Tibial nerve (tissue), 4 donors: ENCODE results near the gene RIC1. TPM values are rescaled to one million over a fixed set of nuclear protein-coding genes. Genes with fewer than 3 reads are reported as not detected.

Experiments
- DNase-seq, 2 donors: peaks; one replicate each; pipeline ENCODE4 v3.0.0-alpha.2; 2019; ENCODE audit warnings: low spot score in 2 of 2
- H3K27ac ChIP-seq, 4 donors: fragments of 200-600 bp; sonication (generic) in 3 of 4; one replicate each; pipeline ENCODE4 v1.5.1; 2017 to 2019; ENCODE audit warnings: mild to moderate bottlenecking in 1 of 4
- H3K27me3 ChIP-seq, 2 donors: fragments of 200-600 bp; sonication (generic) in 1 of 2; one replicate each; pipeline versions ENCODE4 v1.5.1 to v1.6.0; 2017 to 2019
- H3K36me3 ChIP-seq, 3 donors: fragments of 200-600 bp; sonication (generic); one replicate each; pipeline ENCODE4 v1.5.1; 2018 to 2019
- H3K4me1 ChIP-seq, 4 donors: fragments of 200-600 bp; sonication (generic) in 3 of 4; one replicate each; pipeline ENCODE4 v1.5.1; 2017 to 2019
- H3K4me3 ChIP-seq, 4 donors: fragments of 200-600 bp; sonication (generic) in 3 of 4; one replicate each; pipeline ENCODE4 v1.5.1; 2017 to 2019; ENCODE audit warnings: mild to moderate bottlenecking in 1 of 4, moderate library complexity in 1 of 4
- H3K9me3 ChIP-seq, 4 donors: fragments of 200-600 bp; sonication (generic) in 3 of 4; one replicate each; pipeline ENCODE4 v1.5.1; 2017 to 2019
- CTCF ChIP-seq, 5 experiments: fragments of 200-600 bp in 3 of 5; fragments of 450-650 bp in 2 of 5; sonication (generic) in 3 of 5; IDR thresholded peaks; one replicate each; pipeline ENCODE4 v1.5.1; 2016 to 2019; ENCODE audit warnings: antibody characterized with exemption in 5 of 5, mild to moderate bottlenecking in 3 of 5, moderate library complexity in 2 of 5
- EP300 ChIP-seq, 2 donors: sonication (generic); formaldehyde crosslinking; IDR thresholded peaks; one replicate each; pipeline ENCODE4 v1.6.1; 2017; ENCODE audit warnings: antibody characterized with exemption in 2 of 2, mild to moderate bottlenecking in 1 of 2
- POLR2A ChIP-seq, 2 donors: fragments of 450-650 bp; IDR thresholded peaks; one replicate each; pipeline ENCODE4 v1.6.1; 2017; ENCODE audit warnings: antibody characterized with exemption in 2 of 2, mild to moderate bottlenecking in 2 of 2, moderate library complexity in 2 of 2
- WGBS, 2 donors: methylation state at CpG; one replicate each; pipeline ENCODE4 v1.1.5; 2018; 5-methylcytosine and 5-hydroxymethylcytosine counted together
- total RNA-seq, 4 donors: library from RNA; depleted of rRNA; stranded (reverse); fragments of >200 nt; gene quantifications; one replicate each; pipeline ENCODE4 v1.1.0, GENCODE V29; 2016

Gene RIC1
- total RNA-seq, 4 donors from 2014 or later: 41.0 to 45.9 (median 43.4) TPM

DNA sequence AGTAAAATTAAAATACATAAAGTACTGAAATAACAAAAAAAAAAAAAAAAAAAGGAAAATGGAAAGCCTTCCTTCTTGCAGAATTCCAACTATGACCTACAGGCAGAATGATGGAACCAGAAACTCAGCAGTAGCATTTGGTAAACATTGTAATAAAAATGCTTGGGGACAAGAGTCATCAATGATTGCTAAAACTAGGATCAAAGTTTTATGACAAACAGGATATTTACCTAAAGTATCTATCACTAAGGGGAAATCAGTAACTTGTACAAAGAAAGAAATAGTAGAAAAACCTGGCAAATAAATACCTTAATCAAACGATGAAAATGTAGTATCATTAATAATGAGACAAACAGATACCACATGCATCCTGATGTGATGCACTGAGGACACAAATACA lies 186.6 kb downstream of the RIC1 start:
- Histone ChIP-seq H3K4me3 (no peak overlapping the region), H3K4me1 (no peaks in the 10 kb centered on the region), H3K9me3 (no peaks in the 10 kb centered on the region), H3K36me3 (peaks cover 0 to 40% (median 0%) of the 10 kb centered on the region in 3 donors), H3K27ac (no peak overlapping the region), H3K27me3 (no peaks in the 10 kb centered on the region)
- 81 to 91% methylated on average over 1 of the region's 1 CpG for WGBS, 2 donors
- DNase-seq: no peak
- no peak for TF ChIP-seq EP300 (IDR thresholded peaks at IDR 0.05)
- no peak for TF ChIP-seq POLR2A (IDR thresholded peaks at IDR 0.05)
- no peak for TF ChIP-seq CTCF (IDR thresholded peaks at IDR 0.05)

GRCh38 chr9:5817862-5818261 lies 189.0 kb downstream of the RIC1 start:
- Histone ChIP-seq H3K4me3 (no peak overlapping the region), H3K27ac (no peak overlapping the region), H3K9me3 (no peaks in the 10 kb centered on the region), H3K36me3 (peaks cover 0 to 37% (median 0%) of the 10 kb centered on the region in 3 donors), H3K27me3 (no peaks in the 10 kb centered on the region), H3K4me1 (no peaks in the 10 kb centered on the region)
- no peak for DNase-seq
- TF ChIP-seq EP300 (IDR thresholded peaks at IDR 0.05): no peak
- TF ChIP-seq CTCF (IDR thresholded peaks at IDR 0.05): no peak
- TF ChIP-seq POLR2A (IDR thresholded peaks at IDR 0.05): no peak
- 88 to 93% methylated on average over 3 of the region's 3 CpGs for WGBS, 2 donors

GRCh38 chr9:5818424-5819142 lies 189.7 kb downstream of the RIC1 start:
- no peaks in the 10 kb centered on the region for H3K4me1 ChIP-seq
- no peak for TF ChIP-seq POLR2A (IDR thresholded peaks at IDR 0.05)
- no peak for TF ChIP-seq EP300 (IDR thresholded peaks at IDR 0.05)
- no peak for TF ChIP-seq CTCF (IDR thresholded peaks at IDR 0.05)
- no peak for DNase-seq
- no peaks in the 10 kb centered on the region for H3K27me3 ChIP-seq
- no peak overlapping the region for H3K27ac ChIP-seq
- H3K4me3 ChIP-seq: no peak overlapping the region
- WGBS, 2 donors: 88% methylated on average over 2 of the region's 2 CpGs
- H3K9me3 ChIP-seq: no peaks in the 10 kb centered on the region
- H3K36me3 ChIP-seq: peaks cover 0 to 44% (median 0%) of the 10 kb centered on the region in 3 donors

GRCh38 chr9:5819174-5819573 lies 190.3 kb downstream of the RIC1 start:
- Histone ChIP-seq H3K27ac (no peak overlapping the region), H3K9me3 (no peaks in the 10 kb centered on the region), H3K4me3 (no peak overlapping the region), H3K36me3 (peaks cover 0 to 50% (median 0%) of the 10 kb centered on the region in 3 donors), H3K27me3 (no peaks in the 10 kb centered on the region), H3K4me1 (no peaks in the 10 kb centered on the region)
- TF ChIP-seq POLR2A (IDR thresholded peaks at IDR 0.05): no peak
- TF ChIP-seq CTCF (IDR thresholded peaks at IDR 0.05): no peak
- TF ChIP-seq EP300 (IDR thresholded peaks at IDR 0.05): no peak
- DNase-seq: no peak
- 91 to 92% methylated on average over 6 of the region's 6 CpGs for WGBS, 2 donors

DNA sequence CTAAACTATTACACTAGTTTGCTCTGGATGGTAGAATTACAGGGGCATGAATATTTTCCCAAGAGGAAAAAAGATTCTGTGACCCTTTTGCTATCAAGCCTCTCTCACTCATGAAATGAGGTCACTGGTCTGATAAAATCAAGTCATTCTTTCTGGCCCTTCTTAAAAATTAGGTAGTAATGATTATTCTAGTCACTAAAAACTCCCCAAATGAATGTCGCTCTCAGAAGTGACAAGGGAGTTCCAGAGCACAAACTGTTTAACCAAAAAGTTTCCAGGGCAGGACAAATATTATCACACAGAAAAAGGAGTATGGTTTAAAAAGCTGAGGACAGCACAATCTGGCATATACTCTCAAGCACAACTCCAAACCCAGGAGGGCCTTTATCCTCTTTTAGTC lies 191.5 kb downstream of the RIC1 start:
- Histone ChIP-seq H3K27ac (no peak overlapping the region), H3K27me3 (no peaks in the 10 kb centered on the region), H3K4me1 (no peaks in the 10 kb centered on the region), H3K36me3 (peaks cover 0 to 58% (median 0%) of the 10 kb centered on the region in 3 donors), H3K4me3 (no peak overlapping the region), H3K9me3 (no peaks in the 10 kb centered on the region)
- TF ChIP-seq POLR2A (IDR thresholded peaks at IDR 0.05): no peak
- TF ChIP-seq CTCF (IDR thresholded peaks at IDR 0.05): no peak
- TF ChIP-seq EP300 (IDR thresholded peaks at IDR 0.05): no peak
- 63 to 86% methylated on average over 1 of the region's 1 CpG for WGBS, 2 donors
- DNase-seq: no peak
